NT2/D1 (cell line): ENCODE data around the gene C5orf34.

Experiments
- SUZ12 ChIP-seq: IDR thresholded peaks from 2 replicates; pipeline ENCODE4 v1.6.1; 2011; ENCODE audit not compliant: insufficient read length, insufficient read depth; ENCODE audit errors: extremely low read depth
- YY1 ChIP-seq: IDR thresholded peaks from 2 replicates; pipeline ENCODE4 v1.6.1; 2011; ENCODE audit not compliant: insufficient read length, insufficient read depth
- ZNF274 ChIP-seq: IDR thresholded peaks from 2 replicates; pipeline ENCODE4 v1.6.1; 2011; ENCODE audit warnings: mild to moderate bottlenecking, low read depth, low read length

DNA sequence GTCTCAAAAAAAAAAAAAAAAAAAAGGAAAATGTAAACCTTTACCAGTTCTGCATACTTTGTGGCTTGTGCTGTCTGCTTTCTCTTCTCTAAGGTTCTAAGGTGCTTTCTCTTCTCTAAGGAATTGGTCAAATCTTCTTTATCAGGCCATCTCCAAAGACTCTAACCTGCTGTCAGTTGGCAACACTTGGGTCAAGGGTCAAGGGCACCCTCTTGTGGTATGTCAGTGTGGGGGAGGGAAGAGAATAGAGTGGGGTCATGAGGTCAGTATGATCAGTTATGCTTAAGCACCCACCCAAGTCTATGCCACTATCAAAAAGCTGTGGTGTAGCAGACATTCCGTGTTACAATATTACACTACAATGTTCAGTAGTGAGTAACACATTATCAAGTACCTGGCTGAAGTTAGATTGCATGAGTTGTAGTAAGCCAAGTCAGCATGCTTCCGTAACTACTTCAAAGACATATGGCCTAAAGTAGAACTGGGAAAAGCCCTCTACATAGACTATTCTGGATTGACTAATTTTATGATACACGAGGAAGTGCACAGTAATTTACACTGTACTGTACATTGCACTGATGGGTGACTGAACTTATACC is 77.8 kb downstream of the C5orf34 start:
- TF ChIP-seq YY1 (no peak), ZNF274 (no peak), SUZ12 (no peak)
